ENCODE data around the gene RNF5. TPM values are rescaled to one million over a fixed set of nuclear protein-coding genes. Genes with fewer than 3 reads are reported as not detected.
"Not testable (repeated sequence)": the region's sequence is repeated elsewhere in the genome, so short reads cannot be mapped to it uniquely, and the experiment has no call there.

RNF5 gene
- total RNA-seq, 1 donor from 2014 or later: 35.3 TPM

DNA sequence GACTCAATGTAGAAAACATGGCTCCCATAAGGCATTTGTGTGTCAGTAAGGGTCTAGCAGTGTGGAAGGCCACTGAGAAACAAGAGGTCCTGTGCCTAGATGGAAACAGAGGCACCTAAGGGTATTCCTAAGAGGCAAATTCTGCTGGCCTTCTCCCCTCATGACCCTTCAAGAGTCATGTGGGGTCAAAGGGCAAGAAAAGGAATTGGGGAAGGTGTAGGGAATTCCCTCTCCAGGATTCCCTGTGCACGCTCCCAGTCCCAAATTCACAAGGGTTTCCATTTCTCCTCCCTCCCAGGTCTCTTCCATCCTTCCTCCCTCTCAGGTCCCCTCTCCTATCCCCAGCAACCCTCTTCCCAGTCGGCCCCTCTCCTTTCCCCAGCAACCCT lies 2.9 kb upstream of the RNF5 start:
- no peak for DNase-seq (ENCODE audit: low read depth, low spot score)

DNA sequence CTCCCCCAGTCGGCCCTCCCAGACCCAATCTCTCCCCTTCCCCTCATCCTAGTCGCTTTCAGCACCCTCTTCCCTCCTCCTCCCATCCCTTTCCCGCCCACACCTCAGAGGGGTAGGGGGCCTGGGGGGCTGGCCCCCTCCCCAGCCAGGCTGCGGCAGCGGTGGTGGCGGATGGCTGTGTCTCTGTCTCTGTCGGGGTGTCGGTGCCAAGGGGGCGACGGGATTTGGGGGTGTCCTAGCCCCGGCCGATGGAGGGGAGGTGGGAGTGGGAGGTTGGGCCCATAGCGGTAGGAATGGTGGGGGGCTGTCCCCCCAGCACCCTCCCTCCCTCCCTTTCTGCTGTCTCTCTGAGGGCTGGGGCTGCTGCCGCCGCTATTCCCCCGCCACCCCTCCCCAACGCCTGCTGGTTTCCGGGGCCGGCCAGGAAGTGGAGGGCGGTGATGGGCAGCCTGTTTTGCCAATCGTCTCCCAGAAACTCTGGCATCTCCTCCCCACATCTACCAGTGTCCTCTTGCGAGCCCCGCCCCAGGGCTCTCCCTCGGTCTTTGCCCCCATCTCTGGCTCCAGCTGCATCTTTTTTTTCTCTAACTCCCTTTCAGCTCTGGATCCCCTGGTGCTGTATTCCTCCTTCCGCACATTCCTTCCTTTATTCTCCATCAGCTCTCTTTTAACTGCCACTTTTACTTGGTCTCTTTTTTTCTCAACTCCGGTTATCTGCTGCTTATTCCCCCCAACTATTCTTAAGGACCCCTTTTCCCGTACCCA lies 2.3 kb upstream of the RNF5 start, which contains the start of gene AGPAT1:
Gene AGPAT1, minus strand, starts transcription at position 374 of the 765 bp plus-strand sequence. CDS start 4,588 bp downstream, outside the sequence.
- DNase-seq (ENCODE audit: low read depth, low spot score): peak; percentile 89

DNA sequence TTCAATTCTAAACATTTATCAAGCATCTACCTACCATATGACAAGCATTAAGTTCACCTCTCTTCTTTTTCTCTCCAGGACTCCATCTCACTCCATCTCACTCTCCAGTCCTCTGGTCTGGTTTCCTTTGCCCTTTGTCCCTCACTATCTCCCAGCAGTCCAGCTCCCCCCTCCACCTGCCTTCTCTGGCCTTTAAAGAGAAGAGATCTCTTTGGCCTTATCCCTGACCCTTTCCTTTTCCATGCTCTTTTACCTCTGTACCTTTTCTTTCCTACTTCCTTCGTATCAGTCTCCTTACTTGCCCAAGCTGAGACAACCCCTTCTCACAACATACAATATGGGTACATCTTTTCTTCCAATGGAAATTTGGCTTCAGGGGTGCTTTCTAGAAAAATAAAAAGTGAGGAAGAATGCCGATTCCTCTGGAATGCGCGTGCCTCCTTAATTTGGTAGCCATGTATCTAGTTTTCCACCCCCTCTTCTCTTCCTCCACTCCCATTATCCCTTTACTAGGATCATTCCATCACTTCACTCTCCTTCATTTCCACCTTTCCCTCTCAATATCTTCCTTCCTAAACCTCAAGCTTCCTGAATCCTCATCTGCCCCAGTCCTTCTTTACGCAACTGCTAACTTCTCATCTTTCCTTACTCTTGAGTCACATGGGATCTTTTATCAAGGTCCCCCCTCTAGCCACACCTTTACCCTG lies 1.6 kb upstream of the RNF5 start:
- no peak for DNase-seq (ENCODE audit: low read depth, low spot score)

DNA sequence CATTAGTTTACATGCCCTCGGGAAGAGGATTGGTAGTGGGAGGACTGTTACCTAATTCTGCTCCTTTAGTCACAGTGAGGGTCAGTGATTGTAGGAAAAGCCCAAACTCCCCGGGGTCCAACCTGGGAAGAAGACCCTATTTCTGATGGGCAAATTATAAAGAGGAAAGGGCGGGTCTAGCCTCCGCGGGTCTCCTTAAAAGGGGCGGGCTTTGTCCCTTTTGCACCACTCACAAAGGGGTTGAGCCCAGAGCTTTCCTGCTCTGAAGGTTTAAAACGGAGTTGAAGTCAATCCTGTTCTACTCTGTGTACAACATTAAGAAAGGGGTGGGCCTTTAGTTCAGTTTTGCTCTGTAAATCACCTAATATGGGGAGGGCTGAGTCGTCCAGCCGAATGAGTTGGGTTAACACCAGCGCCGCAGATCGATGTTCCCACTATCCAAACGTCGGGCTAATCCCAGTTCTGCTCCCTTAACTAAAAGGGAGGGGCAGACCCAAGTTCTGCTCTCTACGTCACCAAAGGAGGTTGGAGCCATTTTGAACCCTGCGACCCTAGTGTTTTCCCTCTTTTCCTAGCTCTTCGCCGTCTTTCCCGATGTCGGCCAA lies 920 bp upstream of the RNF5 start:
- no peak for DNase-seq (ENCODE audit: low read depth, low spot score)

DNA sequence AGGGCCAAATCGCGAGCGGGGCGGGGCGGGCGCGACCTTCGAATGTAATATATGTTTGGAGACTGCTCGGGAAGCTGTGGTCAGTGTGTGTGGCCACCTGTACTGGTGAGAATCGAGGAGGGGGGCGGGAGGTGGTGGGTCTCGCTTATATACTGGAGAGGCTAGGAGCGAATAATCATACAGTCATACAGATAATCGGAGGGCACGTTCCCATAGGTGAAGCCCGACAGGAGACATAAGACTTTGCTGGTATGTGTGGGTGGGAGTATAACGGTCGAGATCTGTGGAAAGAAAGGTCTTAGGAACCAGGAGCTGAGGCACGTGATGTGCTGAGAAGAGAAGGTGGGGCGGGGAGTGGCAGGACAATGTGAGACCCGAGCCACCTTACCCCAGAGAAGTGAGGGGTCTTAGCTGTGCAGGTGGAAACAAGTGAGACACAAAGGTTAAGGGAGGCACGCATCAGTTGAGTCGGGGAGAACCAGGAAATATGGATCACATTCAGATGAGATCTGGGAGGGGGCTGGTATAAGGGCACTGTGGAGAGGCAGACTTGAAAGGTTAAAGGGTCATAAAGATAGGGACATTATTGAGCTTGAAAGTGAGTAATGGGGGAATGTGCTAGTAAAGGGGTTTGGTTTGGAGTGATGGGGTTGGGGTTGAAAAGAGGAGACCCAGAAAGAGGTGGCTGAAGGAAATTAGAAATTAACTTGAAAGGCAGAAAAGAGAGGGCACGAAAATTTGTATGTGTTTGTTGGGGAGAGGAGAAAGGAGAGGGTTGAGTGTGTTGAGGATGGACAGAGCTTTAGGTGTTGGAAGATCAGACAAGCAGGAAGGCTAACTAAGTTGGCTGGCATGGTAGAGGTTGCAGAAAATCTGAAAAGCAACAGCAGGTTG lies 589 bp downstream of the RNF5 start:
- DNase-seq (ENCODE audit: low read depth, low spot score): no peak

DNA sequence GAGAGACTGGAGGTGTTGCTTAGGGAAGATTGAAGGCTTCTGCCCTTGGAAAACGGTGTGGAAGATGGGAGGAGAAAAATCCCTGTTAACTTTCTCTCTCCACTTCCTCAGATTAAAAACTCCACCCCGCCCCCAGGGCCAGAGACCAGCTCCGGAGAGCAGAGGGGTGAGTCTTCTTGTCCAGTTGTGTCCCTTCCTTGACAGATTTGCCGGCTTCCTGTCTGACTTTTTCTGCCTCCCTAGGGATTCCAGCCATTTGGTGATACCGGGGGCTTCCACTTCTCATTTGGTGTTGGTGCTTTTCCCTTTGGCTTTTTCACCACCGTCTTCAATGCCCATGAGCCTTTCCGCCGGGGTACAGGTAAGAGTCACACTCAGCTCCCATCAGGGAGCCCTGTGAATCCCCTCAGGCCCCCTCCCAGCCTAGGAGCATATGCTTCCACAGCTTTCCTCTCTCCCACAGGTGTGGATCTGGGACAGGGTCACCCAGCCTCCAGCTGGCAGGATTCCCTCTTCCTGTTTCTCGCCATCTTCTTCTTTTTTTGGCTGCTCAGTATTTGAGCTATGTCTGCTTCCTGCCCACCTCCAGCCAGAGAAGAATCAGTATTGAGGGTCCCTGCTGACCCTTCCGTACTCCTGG lies 1.7 kb downstream of the RNF5 start:
- no peak for DNase-seq (ENCODE audit: low read depth, low spot score)

DNA sequence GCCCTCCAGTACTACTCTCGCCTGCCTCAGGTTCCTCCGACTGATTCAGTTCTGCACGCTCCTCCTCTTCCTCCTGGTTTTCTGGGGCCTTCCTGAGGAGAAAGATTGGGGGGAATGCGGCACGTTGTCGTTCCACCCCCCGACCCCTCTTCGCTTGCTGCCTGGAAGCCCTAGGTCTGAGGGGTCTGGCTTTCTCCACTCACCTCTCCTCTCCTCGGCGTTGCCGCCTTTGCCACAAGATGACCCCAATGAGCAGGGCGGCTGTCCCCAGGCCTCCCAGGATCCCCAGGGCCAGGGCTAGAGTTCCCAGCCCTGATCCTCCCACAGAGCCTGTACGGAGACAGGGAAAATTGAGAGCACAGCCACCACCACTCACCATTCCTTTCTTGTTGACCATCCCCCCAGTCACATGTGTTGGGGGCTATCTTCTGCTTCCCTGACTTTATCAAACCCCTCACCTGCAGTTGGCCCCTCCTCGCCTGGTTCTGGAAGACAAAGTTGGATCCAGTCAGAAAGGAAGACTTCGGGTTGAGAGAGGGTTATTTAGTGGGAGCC lies 3.0 kb downstream of the RNF5 start:
- DNase-seq (ENCODE audit: low read depth, low spot score): no peak

DNA sequence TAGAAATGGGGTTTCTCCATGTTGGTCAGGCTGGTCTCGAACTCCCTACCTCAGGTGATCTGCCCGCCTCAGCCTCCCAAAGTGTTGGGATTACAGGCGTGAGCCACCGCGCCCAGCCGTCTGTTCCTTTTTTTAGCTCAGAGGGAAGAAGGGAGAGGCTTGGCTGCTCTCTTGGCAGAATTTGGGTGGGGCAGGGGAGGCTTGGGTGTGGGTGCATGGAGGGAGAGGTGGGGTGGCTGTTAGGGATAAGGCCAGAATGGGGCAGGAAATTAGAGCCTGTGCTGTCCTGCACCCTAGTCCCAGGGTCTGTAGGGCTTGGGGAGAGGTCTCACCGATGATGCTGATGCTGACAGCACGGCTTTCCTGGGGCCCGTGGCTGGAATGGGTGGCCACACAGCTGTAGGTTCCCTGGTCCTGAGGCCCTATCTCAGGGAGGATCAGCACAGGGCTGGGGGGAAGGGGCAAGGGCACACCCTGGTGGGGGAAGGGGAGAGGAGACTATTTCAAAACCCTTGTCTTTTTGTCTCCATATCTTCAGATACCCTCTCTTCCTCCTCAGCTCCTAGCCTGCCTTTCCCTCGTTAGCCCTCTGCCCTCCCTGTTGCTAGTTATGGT lies 3.8 kb downstream of the RNF5 start:
- DNase-seq (ENCODE audit: low read depth, low spot score): no peak

DNA sequence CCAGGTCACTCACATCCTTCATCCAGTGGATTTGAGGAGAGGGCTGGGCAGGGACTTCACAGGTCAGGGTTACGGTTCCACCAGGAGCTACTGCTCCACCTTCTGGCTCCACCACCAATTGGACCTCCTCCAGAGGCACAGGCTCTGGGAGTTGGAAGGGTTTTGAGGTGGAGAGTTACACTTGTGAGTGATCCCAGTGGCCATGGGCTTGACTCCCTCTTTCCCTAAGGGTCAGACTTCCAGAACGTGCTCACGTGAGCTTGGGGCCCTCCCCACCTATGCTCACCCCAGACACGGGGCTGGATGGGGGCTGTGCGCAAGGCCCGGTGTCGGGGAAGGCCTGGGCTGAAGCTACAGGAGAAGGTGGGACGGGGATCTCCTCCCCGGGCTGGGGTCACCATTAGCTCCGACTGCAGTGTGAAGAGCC lies 4.4 kb downstream of the RNF5 start:
- DNase-seq (ENCODE audit: low read depth, low spot score): no peak

DNA sequence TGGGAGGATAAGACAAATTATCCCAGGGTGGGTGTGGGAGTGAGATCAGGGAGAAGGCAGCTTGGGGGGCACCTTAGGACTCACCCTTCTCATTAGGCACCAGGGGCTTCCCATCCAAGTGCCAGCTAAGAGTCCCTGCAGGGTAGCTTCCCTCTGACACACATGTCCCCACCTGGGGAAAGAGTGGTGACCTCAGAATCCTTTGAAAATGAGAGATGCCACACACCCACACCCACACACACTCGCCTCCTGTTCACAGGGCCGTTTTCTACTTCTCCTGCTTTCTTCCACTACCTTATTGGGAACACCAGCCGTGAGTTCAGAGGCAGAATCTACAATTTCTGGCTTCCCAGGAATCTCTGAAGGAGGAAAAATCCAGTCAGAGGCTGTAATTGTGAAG lies 4.8 kb downstream of the RNF5 start:
- no peak for DNase-seq (ENCODE audit: low read depth, low spot score)

DNA sequence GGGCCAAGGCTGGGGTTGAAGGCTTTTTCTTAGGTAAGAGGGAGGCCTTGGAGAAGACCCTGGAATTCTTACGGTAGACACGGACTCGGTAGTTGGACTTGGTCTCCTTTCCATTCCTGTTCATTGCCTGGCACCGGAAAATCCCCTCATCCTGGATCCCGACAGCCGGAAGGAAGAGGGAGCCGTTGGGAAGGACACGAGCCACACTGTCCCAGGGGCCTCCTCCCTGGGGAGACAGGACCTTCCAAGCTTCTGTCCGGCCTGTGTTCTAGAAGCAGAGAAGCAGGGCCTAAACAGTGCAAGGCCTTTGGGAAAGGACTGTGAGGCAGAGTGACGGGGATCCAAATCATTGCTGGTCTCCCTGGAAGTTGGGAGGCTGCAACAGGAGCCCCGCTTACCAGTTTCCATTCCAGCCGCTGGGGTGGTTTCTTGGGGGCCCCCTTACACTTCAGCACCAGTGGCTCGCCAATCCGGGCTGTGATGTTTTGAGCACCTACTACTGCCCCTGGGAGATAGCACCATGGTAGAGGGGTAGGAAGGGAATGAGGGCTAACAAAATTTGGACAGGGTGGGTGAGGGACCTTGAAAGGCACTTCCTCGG lies 5.4 kb downstream of the RNF5 start:
- DNase-seq (ENCODE audit: low read depth, low spot score): no peak

DNA sequence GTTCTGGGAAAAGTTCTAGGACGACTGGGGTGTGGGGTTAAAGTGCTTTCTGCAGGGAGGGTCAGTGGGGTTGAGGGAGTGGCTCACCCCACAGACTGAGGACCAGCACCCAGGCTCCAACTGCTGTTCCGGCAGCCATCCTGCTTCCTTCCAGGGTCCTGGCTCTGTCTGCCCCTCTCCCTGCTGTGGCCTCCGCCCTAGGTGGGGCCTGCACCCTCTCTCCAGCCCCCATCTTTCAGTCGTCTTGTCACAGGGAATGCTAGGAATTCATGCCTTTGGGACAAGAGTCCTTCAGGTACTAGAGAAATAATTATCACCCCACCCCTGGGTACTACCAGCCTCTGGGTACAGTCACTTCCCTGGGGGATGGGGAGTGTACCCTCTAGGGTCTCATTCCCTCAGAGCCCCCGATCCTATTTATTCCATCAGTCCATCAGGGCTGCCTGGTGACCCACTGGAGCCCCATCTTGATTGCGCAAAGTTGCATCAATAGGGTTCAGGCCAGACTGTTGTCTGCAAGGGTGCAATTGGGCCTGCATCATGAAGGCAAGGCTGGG lies 6.0 kb downstream of the RNF5 start, which contains the start of gene AGER:
Gene AGER, minus strand, starts transcription at position 170 of the 557 bp plus-strand sequence. Its CDS starts 31 bp downstream, at position 139.
- DNase-seq (ENCODE audit: low read depth, low spot score): no peak

DNA sequence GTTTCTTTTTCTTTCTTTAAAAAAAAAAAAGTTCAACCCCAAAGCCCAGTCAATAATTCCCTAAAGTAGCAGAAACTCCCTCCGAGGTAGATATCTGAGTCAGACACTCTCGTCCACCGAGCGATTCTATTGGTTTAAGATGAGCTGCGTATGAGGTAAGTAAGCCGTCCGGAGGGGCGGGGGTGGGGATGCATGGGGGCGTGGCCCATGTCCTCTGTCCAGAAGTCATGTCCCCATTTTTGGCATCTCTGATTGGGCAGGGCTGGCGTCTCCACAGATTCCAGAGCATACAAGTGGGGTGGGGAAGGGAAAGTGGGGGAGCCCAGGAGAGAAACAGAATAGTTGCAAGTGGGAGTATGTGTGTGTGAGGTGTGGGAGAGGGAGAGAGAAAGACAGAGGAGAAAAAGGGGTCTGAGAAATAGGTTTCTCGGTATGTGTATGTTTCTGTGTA lies 7.5 kb downstream of the RNF5 start:
- DNase-seq (ENCODE audit: low read depth, low spot score): not testable (repeated sequence)

DNA sequence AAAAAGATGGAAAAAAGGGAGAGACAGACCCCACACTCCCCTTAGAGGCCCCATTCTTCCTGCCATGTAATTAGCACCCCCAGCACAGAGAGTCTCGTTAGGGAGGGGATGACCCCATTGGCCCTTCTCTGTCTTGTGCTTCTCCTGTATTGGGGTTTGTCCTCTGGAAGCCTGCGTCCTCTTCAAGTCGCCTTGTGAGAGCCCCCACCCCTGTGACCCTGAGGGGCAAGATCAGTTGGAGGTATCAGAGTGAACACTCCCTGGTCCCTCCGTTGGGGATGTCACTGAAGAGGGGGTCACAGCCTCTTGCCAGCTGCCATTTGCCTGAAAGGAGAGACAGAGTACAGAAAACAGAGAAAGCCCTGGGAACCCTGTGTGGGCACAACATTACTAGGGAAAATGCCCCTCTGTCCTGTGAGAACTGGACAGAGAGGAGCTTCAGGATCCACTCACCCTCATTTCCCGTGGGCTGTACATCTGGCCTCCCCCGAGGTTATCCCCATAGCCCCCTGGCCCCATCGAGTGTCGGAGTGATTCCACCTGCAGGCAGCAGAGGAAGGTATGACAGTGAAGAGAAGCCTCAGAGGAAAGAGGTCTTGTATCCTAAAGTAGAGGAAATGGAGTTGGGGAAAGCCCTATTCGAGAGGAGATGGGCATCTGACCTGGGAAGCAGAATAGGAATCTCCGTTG lies 8.1 kb downstream of the RNF5 start:
- DNase-seq (ENCODE audit: low read depth, low spot score): not testable (repeated sequence)

DNA sequence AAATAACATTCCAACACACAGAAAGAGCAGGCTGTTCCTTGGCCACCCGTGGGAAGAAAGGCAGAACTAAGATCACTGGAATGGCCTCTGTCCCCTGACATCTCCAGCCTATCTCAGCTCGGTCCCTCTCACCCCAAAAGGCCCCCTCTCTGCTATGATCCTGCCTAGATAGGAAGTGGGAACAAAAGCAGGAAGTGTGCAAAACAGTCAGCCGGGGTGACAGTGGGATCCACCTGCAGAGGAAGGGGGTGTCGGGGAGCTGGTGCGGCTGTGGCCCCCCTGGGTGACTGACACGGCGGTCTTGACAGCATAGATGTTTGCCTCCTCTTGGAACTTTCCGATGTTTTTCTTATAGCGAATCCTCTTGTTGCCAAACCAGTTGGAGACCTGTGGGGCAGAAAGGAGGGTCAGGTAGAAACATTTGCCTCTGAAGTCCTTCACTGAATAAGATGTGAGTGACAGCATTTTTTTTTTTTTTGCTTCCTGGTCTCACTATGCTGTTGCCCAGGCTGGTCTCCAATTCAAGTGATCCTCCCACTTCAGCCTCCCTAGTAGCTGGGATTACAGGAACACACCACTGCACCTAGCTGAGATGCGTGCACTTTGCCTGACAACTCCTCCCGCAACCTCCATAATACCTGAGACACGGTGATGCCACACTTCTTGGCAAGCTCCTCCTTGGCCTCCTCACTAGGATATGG lies 9.0 kb downstream of the RNF5 start:
- no peak for DNase-seq (ENCODE audit: low read depth, low spot score)

DNA sequence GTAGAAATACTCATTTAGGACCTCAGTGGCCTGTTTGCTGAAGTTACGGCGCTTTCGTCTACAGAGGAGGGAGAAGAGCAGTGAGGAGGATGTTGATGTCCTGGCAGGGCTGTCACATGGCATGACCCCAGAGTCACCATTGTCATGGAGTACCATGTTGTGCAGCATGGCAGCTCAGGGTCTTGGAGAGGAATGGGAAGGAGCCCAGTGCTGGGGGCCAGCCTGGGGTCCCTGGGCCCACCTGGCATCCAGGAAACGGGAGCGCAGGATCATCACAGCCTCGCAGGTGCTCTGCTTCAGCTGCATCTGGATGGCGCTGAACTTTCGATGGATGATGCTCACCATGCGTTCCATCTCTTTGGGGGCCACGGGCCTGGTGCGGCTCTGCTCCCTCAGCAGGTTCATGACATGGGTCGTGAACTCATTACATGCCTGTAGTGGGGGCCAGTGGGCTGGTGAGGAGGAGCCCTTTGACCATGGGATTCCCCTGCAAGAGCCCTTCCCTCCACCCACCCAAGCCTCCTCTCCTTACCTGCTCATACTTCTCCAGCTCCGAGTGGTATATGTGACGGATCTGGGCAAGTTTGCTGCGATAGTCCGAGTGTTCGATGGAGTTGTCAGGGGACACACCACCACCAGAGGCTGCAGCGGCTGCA lies 9.6 kb downstream of the RNF5 start:
- DNase-seq (ENCODE audit: low read depth, low spot score): not testable (repeated sequence)

DNA sequence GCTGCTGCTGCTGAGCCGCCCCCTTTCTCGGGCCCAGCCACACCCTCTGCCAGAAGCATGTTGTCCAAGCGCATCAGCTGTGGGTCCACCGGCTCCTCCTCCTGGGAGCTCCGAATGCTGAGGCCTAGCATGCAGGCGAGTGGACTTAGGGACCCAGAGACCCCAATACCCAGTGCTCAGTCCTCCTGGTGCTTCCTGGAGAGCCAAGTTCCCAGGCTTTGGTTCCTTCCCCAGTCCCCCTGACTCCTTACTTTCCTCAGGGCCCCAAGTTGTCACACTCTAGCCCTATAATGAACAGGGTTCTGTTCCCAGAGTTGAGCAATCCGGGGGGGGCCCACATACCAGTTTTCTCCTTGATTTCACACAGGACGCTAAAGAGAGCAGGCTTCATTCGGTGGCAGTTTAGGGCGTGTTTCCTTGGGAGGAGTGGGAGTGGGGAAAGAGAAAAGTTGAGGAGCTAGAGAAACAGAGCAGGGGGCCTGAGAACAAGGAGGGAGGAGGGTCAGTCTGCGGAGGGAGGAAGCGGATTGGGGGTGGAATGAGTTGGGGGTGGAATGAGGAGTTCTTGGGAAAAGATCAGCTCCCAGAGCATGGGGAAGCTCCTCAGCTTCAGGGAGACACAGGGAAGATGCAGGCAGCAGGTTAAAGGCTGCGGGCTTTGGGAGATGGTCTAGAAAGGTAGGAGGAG lies 10.3 kb downstream of the RNF5 start:
- DNase-seq (ENCODE audit: low read depth, low spot score): no peak

Measured in pulmonary artery endothelial cell (primary cell).